ENCODE results near the gene DNASE1L1.

DNASE1L1 gene

DNA sequence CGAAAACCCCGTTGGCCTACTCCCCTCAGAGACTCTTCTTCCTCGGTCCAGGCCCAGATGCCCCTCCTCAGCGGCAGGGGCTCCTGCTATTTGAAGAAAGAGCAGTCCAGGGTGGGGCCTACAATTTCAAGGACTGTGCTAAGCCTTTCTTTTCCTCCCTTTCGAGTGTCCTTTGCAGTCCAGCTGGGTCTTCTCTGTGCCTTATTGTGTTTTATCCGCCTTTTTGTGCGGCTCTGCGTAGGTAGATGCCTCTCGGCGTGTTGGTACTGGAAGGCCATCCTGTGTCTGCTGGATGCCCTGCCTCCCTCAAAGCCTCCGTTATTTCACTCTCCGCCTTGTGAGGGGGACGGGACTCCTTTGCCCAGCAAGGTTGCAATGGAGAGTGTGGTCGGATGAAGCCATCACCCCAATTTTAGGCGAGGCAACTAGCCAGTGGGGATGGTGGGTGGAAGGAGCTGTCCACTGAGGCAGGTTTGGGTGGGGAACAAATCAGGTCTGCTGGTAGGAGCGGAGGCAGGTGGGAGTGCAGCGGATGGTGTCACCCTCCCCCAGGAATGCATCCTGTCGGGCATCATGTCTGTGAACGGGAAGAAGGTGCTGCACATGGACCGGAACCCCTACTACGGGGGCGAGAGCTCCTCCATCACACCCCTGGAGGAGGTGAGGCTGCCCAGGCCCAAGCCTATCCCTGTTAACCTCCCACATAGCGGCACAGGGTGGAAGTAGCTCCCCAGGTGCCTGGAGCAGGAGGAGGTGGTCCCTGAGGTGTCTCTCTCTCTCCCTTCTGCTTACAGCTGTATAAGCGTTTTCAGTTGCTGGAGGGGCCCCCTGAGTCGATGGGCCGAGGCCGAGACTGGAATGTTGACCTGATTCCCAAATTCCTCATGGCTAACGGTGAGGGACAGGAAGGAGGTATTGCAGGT lies 29.2 kb upstream of the DNASE1L1 start:
- TF ChIP-seq, protein P1, sequence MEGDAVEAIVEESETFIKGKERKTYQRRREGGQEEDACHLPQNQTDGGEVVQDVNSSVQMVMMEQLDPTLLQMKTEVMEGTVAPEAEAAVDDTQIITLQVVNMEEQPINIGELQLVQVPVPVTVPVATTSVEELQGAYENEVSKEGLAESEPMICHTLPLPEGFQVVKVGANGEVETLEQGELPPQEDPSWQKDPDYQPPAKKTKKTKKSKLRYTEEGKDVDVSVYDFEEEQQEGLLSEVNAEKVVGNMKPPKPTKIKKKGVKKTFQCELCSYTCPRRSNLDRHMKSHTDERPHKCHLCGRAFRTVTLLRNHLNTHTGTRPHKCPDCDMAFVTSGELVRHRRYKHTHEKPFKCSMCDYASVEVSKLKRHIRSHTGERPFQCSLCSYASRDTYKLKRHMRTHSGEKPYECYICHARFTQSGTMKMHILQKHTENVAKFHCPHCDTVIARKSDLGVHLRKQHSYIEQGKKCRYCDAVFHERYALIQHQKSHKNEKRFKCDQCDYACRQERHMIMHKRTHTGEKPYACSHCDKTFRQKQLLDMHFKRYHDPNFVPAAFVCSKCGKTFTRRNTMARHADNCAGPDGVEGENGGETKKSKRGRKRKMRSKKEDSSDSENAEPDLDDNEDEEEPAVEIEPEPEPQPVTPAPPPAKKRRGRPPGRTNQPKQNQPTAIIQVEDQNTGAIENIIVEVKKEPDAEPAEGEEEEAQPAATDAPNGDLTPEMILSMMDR (IDR thresholded peaks at IDR 0.05; ENCODE audit: unreplicated experiment in 3 of 3): no peak
- H3K36me3 Mint-ChIP-seq (ENCODE audit: low read depth): peaks cover 39% of the 10 kb centered on the region
- H3K27me3 Mint-ChIP-seq (ENCODE audit: low read depth): no peaks in the 10 kb centered on the region
- H3K4me1 Mint-ChIP-seq: peaks cover 11% of the 10 kb centered on the region
- H3K27ac Mint-ChIP-seq: peak overlapping the region; percentile 84 to 92 (median 85)
- peaks cover 15% of the 10 kb centered on the region for H3K9me3 Mint-ChIP-seq
- H3K4me3 Mint-ChIP-seq: peak overlapping the region; percentile 92 to 95 (median 94)

DNA sequence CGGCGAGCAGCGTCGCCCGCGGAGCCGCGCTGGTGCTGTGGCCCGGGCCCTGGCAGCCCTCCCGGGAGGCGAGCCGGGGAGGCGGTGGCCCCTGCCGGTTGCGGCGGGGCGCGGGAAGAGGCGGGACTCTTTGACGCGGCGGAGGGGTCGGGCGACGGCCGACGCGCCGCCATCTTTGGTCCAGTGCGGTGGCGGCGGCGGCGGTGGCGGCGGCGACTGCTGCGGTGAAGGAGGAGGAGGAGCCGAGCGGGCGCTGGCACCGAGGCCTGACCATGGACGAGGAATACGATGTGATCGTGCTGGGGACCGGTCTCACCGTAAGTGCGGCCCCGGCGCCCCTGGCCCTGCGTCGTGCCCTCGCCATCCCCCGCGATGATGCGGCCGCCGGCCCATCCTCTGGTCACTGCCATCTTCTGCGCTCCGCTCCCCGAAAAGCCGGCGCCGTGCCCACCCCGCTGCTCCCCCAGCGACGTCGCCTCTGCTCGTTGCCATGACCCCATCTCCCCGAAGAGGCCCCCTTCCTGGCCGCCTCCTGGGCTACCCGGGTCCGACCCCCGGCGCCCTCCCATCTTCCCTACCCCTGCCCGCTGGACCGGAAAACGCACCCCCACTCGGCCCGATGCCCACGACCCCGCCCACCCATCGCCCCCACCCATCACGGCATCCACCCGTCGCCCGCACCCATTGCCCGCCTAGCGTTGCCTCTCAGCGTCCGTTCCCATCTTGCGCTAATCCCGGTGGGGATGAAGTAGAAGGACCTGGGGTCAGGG lies 28.1 kb upstream of the DNASE1L1 start, which contains the start of gene GDI1:
GDI1 (plus strand) TSS at position 172 of the 770 bp plus-strand sequence; CDS start at position 273, 101 bp downstream.
- TF ChIP-seq, protein P1 (IDR thresholded peaks at IDR 0.05; ENCODE audit: unreplicated experiment in 3 of 3): no peak
- peaks cover 15% of the 10 kb centered on the region for H3K9me3 Mint-ChIP-seq
- peak within 1 kb of the TSS; percentile 84 to 92 (median 85) for H3K27ac Mint-ChIP-seq
- peak within 1 kb of the TSS; percentile 92 to 95 (median 94) for H3K4me3 Mint-ChIP-seq
- H3K4me1 Mint-ChIP-seq: peaks cover 11% of the 10 kb centered on the region
- no peaks in the 10 kb centered on the region for H3K27me3 Mint-ChIP-seq (ENCODE audit: low read depth)
- H3K36me3 Mint-ChIP-seq (ENCODE audit: low read depth): peaks cover 41% of the 10 kb centered on the region

DNA sequence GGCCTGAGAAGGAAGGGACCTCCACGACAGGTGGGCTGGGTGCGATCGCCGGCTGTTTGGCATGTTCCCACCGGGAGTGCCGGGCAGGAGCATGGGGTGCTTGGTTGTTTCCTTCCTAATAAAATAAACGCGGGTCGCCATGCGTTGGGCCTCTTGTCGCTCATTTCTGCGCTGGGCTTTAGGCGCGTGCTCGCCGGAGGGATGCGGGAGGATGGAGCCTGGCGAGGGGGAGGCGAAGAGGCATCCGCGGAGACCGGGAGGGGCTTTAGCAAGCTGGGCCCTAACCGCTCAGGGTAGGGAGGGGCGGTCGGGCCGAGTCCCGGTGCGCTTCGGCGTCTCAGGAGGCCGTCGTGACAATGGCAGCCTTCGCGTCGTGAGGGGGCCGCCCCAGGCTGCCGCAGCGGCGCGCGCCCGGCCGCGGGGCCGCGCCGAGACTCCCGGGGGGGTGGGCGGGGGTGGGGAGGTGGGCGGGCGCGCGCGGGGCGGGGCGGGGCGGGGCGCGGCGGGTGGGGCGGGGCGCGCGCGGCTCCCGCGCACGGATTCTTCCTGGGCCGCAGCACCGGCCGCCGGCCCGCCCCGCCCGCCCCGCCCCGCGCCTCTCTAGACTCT lies 27.4 kb upstream of the DNASE1L1 start:
- Mint-ChIP-seq H3K27me3 (ENCODE audit: low read depth) (no peaks in the 10 kb centered on the region), H3K4me3 (peak overlapping the region; percentile 80 to 90 (median 83)), H3K9me3 (peaks cover 15% of the 10 kb centered on the region), H3K36me3 (ENCODE audit: low read depth) (peaks cover 38% of the 10 kb centered on the region), H3K4me1 (peaks cover 11% of the 10 kb centered on the region), H3K27ac (peak overlapping the region; percentile 72 to 85 (median 84))
- TF ChIP-seq, protein P1 (IDR thresholded peaks at IDR 0.05; ENCODE audit: unreplicated experiment in 3 of 3): no peak

DNA sequence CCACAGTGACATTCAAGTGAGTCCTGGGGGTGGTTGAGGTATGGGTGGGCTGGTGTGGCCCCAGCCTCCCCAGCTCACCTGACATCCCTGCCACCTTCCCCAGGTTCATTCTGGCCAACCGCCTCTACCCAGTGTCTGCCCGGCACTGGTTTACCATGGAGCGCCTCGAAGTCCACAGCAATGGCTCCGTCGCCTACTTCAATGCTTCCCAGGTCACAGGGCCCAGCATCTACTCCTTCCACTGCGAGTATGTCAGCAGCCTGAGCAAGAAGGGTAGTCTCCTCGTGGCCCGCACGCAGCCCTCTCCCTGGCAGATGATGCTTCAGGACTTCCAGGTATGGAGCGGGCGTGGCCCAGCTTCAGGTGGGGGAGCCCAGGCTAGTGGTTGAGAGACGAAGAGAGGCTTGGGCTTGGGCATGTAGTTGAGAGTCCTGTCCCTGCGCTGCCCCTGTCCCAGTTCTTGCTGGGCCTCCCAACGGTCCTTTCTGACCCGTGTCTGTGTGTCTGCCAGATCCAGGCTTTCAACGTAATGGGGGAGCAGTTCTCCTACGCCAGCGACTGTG lies 26.2 kb upstream of the DNASE1L1 start:
- H3K27me3 Mint-ChIP-seq (ENCODE audit: low read depth): no peaks in the 10 kb centered on the region
- TF ChIP-seq, protein P1 (IDR thresholded peaks at IDR 0.05; ENCODE audit: unreplicated experiment in 3 of 3): no peak

DNA sequence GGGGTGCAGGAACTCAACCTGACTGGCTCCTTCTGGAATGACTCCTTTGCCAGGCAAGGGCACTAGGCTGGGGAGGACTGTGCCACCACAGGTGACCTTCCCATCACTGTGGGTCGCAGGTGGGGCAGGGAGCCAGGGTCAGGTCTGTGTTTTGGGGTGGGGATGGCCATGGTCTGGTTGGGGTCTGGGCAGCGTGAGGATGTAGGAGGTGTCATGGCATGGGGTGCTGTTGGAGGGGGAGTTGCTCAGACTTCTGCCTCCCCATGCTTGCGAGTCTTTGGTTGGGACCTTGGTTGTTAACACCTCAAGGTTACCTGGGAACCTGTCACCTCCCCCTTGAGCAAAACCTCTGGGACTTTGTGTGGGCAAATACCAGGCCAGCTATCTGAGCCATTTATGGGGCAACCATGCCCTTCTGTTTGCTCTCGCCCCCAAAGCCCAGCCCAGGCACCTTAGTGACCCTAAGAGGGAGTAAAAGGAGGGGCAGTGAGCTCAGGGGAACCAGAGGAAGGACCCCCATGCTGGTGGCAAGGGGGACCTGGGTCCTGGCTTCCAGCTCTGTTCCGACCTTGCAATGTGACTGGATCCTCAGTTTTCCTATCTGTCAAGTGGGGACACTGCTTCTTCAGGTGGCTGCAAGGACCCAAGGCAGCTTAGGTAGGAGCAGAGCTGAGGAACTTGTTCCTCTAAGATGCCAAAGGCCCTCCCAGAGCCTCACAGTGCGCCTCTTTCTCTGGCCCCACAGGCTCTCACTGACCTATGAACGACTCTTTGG lies 25.5 kb upstream of the DNASE1L1 start:
- peaks cover 42% of the 10 kb centered on the region for H3K36me3 Mint-ChIP-seq (ENCODE audit: low read depth)
- H3K27me3 Mint-ChIP-seq (ENCODE audit: low read depth): no peaks in the 10 kb centered on the region
- H3K9me3 Mint-ChIP-seq: peaks cover 24% of the 10 kb centered on the region
- TF ChIP-seq, protein P1 (IDR thresholded peaks at IDR 0.05; ENCODE audit: unreplicated experiment in 3 of 3): no peak
- H3K27ac Mint-ChIP-seq: no peak overlapping the region
- H3K4me3 Mint-ChIP-seq: no peak overlapping the region
- peaks cover 17% of the 10 kb centered on the region for H3K4me1 Mint-ChIP-seq

More for the DNA sequence above, 26.2 kb upstream of the DNASE1L1 start:
- H3K4me1 Mint-ChIP-seq: peaks cover 17% of the 10 kb centered on the region
- H3K4me3 Mint-ChIP-seq: peak overlapping the region; percentile 10 to 80 (median 11)
- H3K27ac Mint-ChIP-seq: peak overlapping the region in 1 of 3 experiments; percentile 20
- peaks cover 45% of the 10 kb centered on the region for H3K36me3 Mint-ChIP-seq (ENCODE audit: low read depth)
- H3K9me3 Mint-ChIP-seq: peaks cover 21% of the 10 kb centered on the region
